Neuronal stem cell (in vitro differentiated cells): ENCODE data around the gene C1orf50.

Source experiments
- DNase-seq: peaks from one replicate; pipeline ENCODE4 v3.0.0-alpha.2; 2013; ENCODE audit warnings: low spot score
- H2AFZ ChIP-seq: one replicate; pipeline ENCODE4 v1.6.1; 2013; ENCODE audit warnings: mild to moderate bottlenecking, low read length, inconsistent platforms
- H2AK5ac ChIP-seq: 2 replicates; pipeline ENCODE4 v1.6.1; 2013; ENCODE audit warnings: low read depth, mild to moderate bottlenecking, inconsistent platforms, low read length, moderate library complexity, mixed read lengths
- H2BK120ac ChIP-seq: 2 replicates; pipeline ENCODE4 v1.6.1; 2013; ENCODE audit warnings: low read depth, mild to moderate bottlenecking, inconsistent platforms, low read length, moderate library complexity, mixed read lengths
- H2BK12ac ChIP-seq: one replicate; pipeline ENCODE4 v1.6.1; 2013; ENCODE audit warnings: low read length, inconsistent platforms
- H2BK15ac ChIP-seq: 2 replicates; pipeline ENCODE4 v1.6.1; 2013; ENCODE audit warnings: mild to moderate bottlenecking, low read length, inconsistent platforms, mixed read lengths
- H2BK5ac ChIP-seq: one replicate; pipeline ENCODE4 v1.6.1; 2013; ENCODE audit warnings: inconsistent platforms, mild to moderate bottlenecking, low read length, moderate library complexity
- H3K14ac ChIP-seq: one replicate; pipeline ENCODE4 v1.6.1; 2013; ENCODE audit warnings: low read length, inconsistent platforms
- H3K18ac ChIP-seq: 2 replicates; pipeline ENCODE4 v1.6.1; 2013; ENCODE audit warnings: low read length, inconsistent platforms
- H3K23ac ChIP-seq: 2 replicates; pipeline ENCODE4 v1.6.1; 2013; ENCODE audit warnings: low read depth, mild to moderate bottlenecking, mixed read lengths, low read length, inconsistent platforms; ENCODE audit not compliant: poor library complexity
- H3K27ac ChIP-seq: replicated peaks from 3 replicates; pipeline ENCODE4 v1.5.1; 2013; ENCODE audit warnings: low read length, inconsistent platforms
- H3K27me3 ChIP-seq, 3 experiments: 2 replicates each; pipeline ENCODE4 v1.6.1; 2013; ENCODE audit warnings: low read length in 3 of 3, mild to moderate bottlenecking in 2 of 3, inconsistent platforms in 1 of 3, low read depth in 1 of 3, mixed read lengths in 1 of 3, moderate library complexity in 1 of 3; ENCODE audit not compliant: control insufficient read depth in 3 of 3, insufficient read depth in 3 of 3
- H3K36me3 ChIP-seq, 2 donors: replicated peaks in 1 of 2; 2 replicates each; pipeline ENCODE4 v1.6.1; 2013; ENCODE audit warnings: low read length in 2 of 2; ENCODE audit not compliant: control insufficient read depth in 2 of 2, insufficient read depth in 2 of 2
- H3K4ac ChIP-seq: 2 replicates; pipeline ENCODE4 v1.6.1; 2013; ENCODE audit warnings: inconsistent platforms, mild to moderate bottlenecking, low read length, moderate library complexity
- H3K4me1 ChIP-seq, 2 donors: 1 replicate in 1 of 2; 2 replicates in 1 of 2; pipeline ENCODE4 v1.6.1; 2013; ENCODE audit warnings: low read length in 2 of 2, low read depth in 1 of 2; ENCODE audit not compliant: control insufficient read depth in 2 of 2, insufficient read depth in 1 of 2
- H3K4me2 ChIP-seq: one replicate; pipeline ENCODE4 v1.6.1; 2013; ENCODE audit warnings: mild to moderate bottlenecking, low read length, inconsistent platforms; ENCODE audit not compliant: insufficient read depth, poor library complexity, severe bottlenecking
- H3K4me3 ChIP-seq, 2 donors: 2 replicates each; pipeline ENCODE4 v1.5.1; 2013; ENCODE audit warnings: low read length in 2 of 2, mild to moderate bottlenecking in 2 of 2, inconsistent platforms in 1 of 2, moderate library complexity in 1 of 2
- H3K79me1 ChIP-seq: one replicate; pipeline ENCODE4 v1.6.1; 2013; ENCODE audit warnings: low read depth, mild to moderate bottlenecking, inconsistent platforms, low read length, moderate library complexity
- H3K9ac ChIP-seq: one replicate; pipeline ENCODE4 v1.6.1; 2013; ENCODE audit warnings: mild to moderate bottlenecking, low read depth, low read length, inconsistent platforms; ENCODE audit not compliant: poor library complexity
- H3K9me3 ChIP-seq, 2 donors: replicated peaks in 1 of 2; 2 replicates each; pipeline versions ENCODE3 to v1.6.1; 2013; ENCODE audit warnings: low read length in 2 of 2, mild to moderate bottlenecking in 2 of 2, inconsistent platforms in 1 of 2, low read depth in 1 of 2, mixed read lengths in 1 of 2, moderate library complexity in 1 of 2; ENCODE audit not compliant: control insufficient read depth in 2 of 2, insufficient read depth in 1 of 2
- H4K8ac ChIP-seq: one replicate; pipeline ENCODE4 v1.6.1; 2013; ENCODE audit warnings: low read depth, mild to moderate bottlenecking, inconsistent platforms, low read length, moderate library complexity
- H4K91ac ChIP-seq: one replicate; pipeline ENCODE4 v1.6.1; 2013; ENCODE audit warnings: low read length, low read depth, mild to moderate bottlenecking, inconsistent platforms; ENCODE audit not compliant: poor library complexity
- WGBS, 2 donors: extraction: QIAGEN DNeasy Blood & Tissue Kit; methylation state at CpG; one replicate each; pipeline ENCODE4 v1.1.7; 2013; ENCODE audit warnings: missing lambda C conversion rate in 2 of 2, mixed read lengths in 1 of 2; ENCODE audit not compliant: insufficient read length in 2 of 2, insufficient replicate concordance in 1 of 2; ENCODE audit errors: extremely low coverage in 2 of 2; 5-methylcytosine and 5-hydroxymethylcytosine counted together

Gene C1orf50

GRCh38 chr1:42761567-42761966 lies 5.5 kb upstream of the C1orf50 start:
- Histone ChIP-seq H3K4me1 (peaks cover 4 to 5% of the 10 kb centered on the region in 2 donors), H2AFZ (no peak overlapping the region), H3K27me3 (no peaks in the 10 kb centered on the region), H3K23ac (no peak overlapping the region), H4K8ac (no peak overlapping the region), H3K4me2 (no peak overlapping the region), H3K27ac (no peak overlapping the region), H2AK5ac (no peak overlapping the region), H3K4ac (no peak overlapping the region), H3K36me3 (peaks cover 21 to 56% of the 10 kb centered on the region in 2 donors), H2BK120ac (no peak overlapping the region), H3K9me3 (no peaks in the 10 kb centered on the region), H3K79me1 (peaks cover 3% of the 10 kb centered on the region), H2BK5ac (no peak overlapping the region), H3K14ac (no peak overlapping the region), H2BK15ac (no peak overlapping the region), H4K91ac (no peak overlapping the region), H3K9ac (no peak overlapping the region), H3K18ac (no peak overlapping the region), H2BK12ac (no peak overlapping the region), H3K4me3 (no peak overlapping the region)
- DNase-seq, result no peak
- no CpG with 5 or more reads among the region's 4 CpGs for WGBS, 2 donors

- H3K4me1 ChIP-seq, result peaks cover 4 to 5% of the 10 kb centered on the region in 2 donors
- WGBS, 2 donors, result no CpG with 5 or more reads among the region's 5 CpGs
- H3K36me3 ChIP-seq, result peaks cover 19 to 49% of the 10 kb centered on the region in 2 donors
Measured at GRCh38 chr1:42762269-42762668, 4.8 kb upstream of the C1orf50 start.

GRCh38 chr1:42765269-42765668 lies 1.8 kb upstream of the C1orf50 start:
- peaks cover 5% of the 10 kb centered on the region for H3K79me1 ChIP-seq
- H2BK15ac ChIP-seq, result no peak overlapping the region
- no peaks in the 10 kb centered on the region for H3K27me3 ChIP-seq
- H2AK5ac ChIP-seq, result no peak overlapping the region
- no peak overlapping the region for H3K23ac ChIP-seq
- H3K18ac ChIP-seq, result no peak overlapping the region
- no CpG with 5 or more reads among the region's 7 CpGs for WGBS, 2 donors
- peak overlapping the region; percentile 94 to 96 for H3K4me3 ChIP-seq
- no peak overlapping the region for H3K14ac ChIP-seq
- no peak overlapping the region for H2BK5ac ChIP-seq
- H3K36me3 ChIP-seq, result peaks cover 4 to 33% of the 10 kb centered on the region in 2 donors
- H3K4me1 ChIP-seq, result peaks cover 4 to 5% of the 10 kb centered on the region in 2 donors
- no peak overlapping the region for H3K9ac ChIP-seq
- no peak overlapping the region for H4K8ac ChIP-seq
- H4K91ac ChIP-seq, result no peak overlapping the region
- peak overlapping the region; percentile 69 for H3K4me2 ChIP-seq
- H2BK120ac ChIP-seq, result no peak overlapping the region
- DNase-seq, result no peak
- H3K4ac ChIP-seq, result no peak overlapping the region
- H2BK12ac ChIP-seq, result no peak overlapping the region
- no peak overlapping the region for H3K27ac ChIP-seq
- peak overlapping the region; percentile 38 for H2AFZ ChIP-seq
- H3K9me3 ChIP-seq, result no peaks in the 10 kb centered on the region

More at GRCh38 chr1:42762269-42762668, 4.8 kb upstream of the C1orf50 start:
- no peak overlapping the region for H3K4me2 ChIP-seq
- H3K27me3 ChIP-seq, result no peaks in the 10 kb centered on the region
- H3K27ac ChIP-seq, result no peak overlapping the region
- H3K23ac ChIP-seq, result no peak overlapping the region
- no peak overlapping the region for H2BK15ac ChIP-seq
- H3K9ac ChIP-seq, result no peak overlapping the region
- no peak overlapping the region for H4K8ac ChIP-seq
- H3K9me3 ChIP-seq, result no peaks in the 10 kb centered on the region
- H2AK5ac ChIP-seq, result no peak overlapping the region
- H3K14ac ChIP-seq, result no peak overlapping the region
- H3K18ac ChIP-seq, result no peak overlapping the region
- no peak overlapping the region for H2BK12ac ChIP-seq
- H2BK5ac ChIP-seq, result no peak overlapping the region
- H2BK120ac ChIP-seq, result no peak overlapping the region
- H3K79me1 ChIP-seq, result peaks cover 5% of the 10 kb centered on the region
- H4K91ac ChIP-seq, result no peak overlapping the region
- H2AFZ ChIP-seq, result no peak overlapping the region
- no peak overlapping the region for H3K4me3 ChIP-seq
- DNase-seq, result no peak
- no peak overlapping the region for H3K4ac ChIP-seq

GRCh38 chr1:42765832-42766740 lies 963 bp upstream of the C1orf50 start:
- DNase-seq, result peak; percentile 45
- Histone ChIP-seq H3K4ac (no peak overlapping the region), H3K4me1 (peaks cover 4 to 5% of the 10 kb centered on the region in 2 donors), H3K36me3 (peaks cover 4 to 37% of the 10 kb centered on the region in 2 donors), H2BK120ac (no peak overlapping the region), H2AK5ac (peak overlapping the region; percentile 88), H3K79me1 (peaks cover 5% of the 10 kb centered on the region), H2BK15ac (peak overlapping the region; percentile 95), H2AFZ (peak overlapping the region; percentile 92), H3K4me2 (peak overlapping the region; percentile 69), H4K8ac (no peak overlapping the region), H3K27me3 (no peaks in the 10 kb centered on the region), H3K9me3 (no peaks in the 10 kb centered on the region), H3K27ac (peak overlapping the region; percentile 73), H3K4me3 (peak overlapping the region; percentile 94 to 96), H3K23ac (peak overlapping the region; percentile 99), H3K18ac (peak overlapping the region; percentile 94), H2BK5ac (peak overlapping the region; percentile 96), H3K9ac (peak overlapping the region; percentile 100), H4K91ac (no peak overlapping the region), H3K14ac (peak overlapping the region; percentile 100), H2BK12ac (no peak overlapping the region)
- WGBS, 2 donors, result no CpG with 5 or more reads among the region's 44 CpGs
